DMS79 (cell line): ENCODE data around the gene OSGIN1.

ENCODE experiments used
- DNase-seq: peaks from one replicate; lab custom pipeline; 2025; lab: John Stamatoyannopoulos, UW

OSGIN1 gene

GRCh38 chr16:83925957-83926725 is 26.9 kb upstream of the OSGIN1 start:
- DNase-seq = no peak

GRCh38 chr16:83926726-83927397 is 26.2 kb upstream of the OSGIN1 start:
- peak; percentile 22 for DNase-seq

GRCh38 chr16:83928341-83929055 is 24.5 kb upstream of the OSGIN1 start:
- no peak for DNase-seq

- no peak for DNase-seq
Observed at GRCh38 chr16:83929811-83930555, 23.1 kb upstream of the OSGIN1 start.

GRCh38 chr16:83930730-83931500 is 22.1 kb upstream of the OSGIN1 start:
- DNase-seq = no peak

- DNase-seq = no peak
Observed at GRCh38 chr16:83931556-83931955, 21.5 kb upstream of the OSGIN1 start.

- no peak for DNase-seq
Observed at GRCh38 chr16:83932304-83932703, 20.7 kb upstream of the OSGIN1 start.

- no peak for DNase-seq
Observed at GRCh38 chr16:83932955-83933673, 19.9 kb upstream of the OSGIN1 start.

GRCh38 chr16:83933885-83934683 is 19.0 kb upstream of the OSGIN1 start:
- no peak for DNase-seq

- DNase-seq = no peak
Observed at GRCh38 chr16:83934684-83934977, 18.4 kb upstream of the OSGIN1 start.

GRCh38 chr16:83935005-83935857 is 17.8 kb upstream of the OSGIN1 start:
- no peak for DNase-seq

GRCh38 chr16:83935858-83936255 is 17.2 kb upstream of the OSGIN1 start:
- DNase-seq = no peak

GRCh38 chr16:83936581-83937165 is 16.4 kb upstream of the OSGIN1 start:
- no peak for DNase-seq

- DNase-seq = no peak
Observed at GRCh38 chr16:83937267-83937666, 15.8 kb upstream of the OSGIN1 start.

- no peak for DNase-seq
Observed at GRCh38 chr16:83937922-83938885, 14.8 kb upstream of the OSGIN1 start.

- DNase-seq = no peak
Observed at GRCh38 chr16:83939266-83939855, 13.7 kb upstream of the OSGIN1 start.

- DNase-seq = no peak
Observed at GRCh38 chr16:83940119-83940518, 12.9 kb upstream of the OSGIN1 start.
